HepG2 (cell line): Measurements from ENCODE around the gene CCDC142. TPM values are rescaled to one million over a fixed set of nuclear protein-coding genes. Genes with fewer than 3 reads are reported as not detected.

Source experiments
- BRF2 ChIP-seq: sonication (generic); formaldehyde crosslinking; IDR thresholded peaks from 2 replicates; pipeline ENCODE4 v1.8.1; 2022; ENCODE audit warnings: mild to moderate bottlenecking, missing genetic modification reagents
- ETS1 ChIP-seq: sonication (generic); formaldehyde crosslinking; IDR thresholded peaks from 2 replicates; pipeline ENCODE4 v1.4.0; 2020; ENCODE audit warnings: missing genetic modification reagents
- FOXP4 ChIP-seq: sonication (generic); formaldehyde crosslinking; IDR thresholded peaks from 2 replicates; pipeline ENCODE4 v1.4.0; 2020; ENCODE audit warnings: missing genetic modification reagents
- HES4 ChIP-seq: sonication (generic); formaldehyde crosslinking; IDR thresholded peaks from 2 replicates; pipeline ENCODE4 v1.9.0; 2021; ENCODE audit warnings: mild to moderate bottlenecking, missing genetic modification reagents, borderline replicate concordance
- SIX4 ChIP-seq: sonication (generic); formaldehyde crosslinking; IDR thresholded peaks from 2 replicates; pipeline ENCODE4 v1.4.0; 2020; ENCODE audit warnings: missing genetic modification reagents
- SOX5 ChIP-seq: IDR thresholded peaks from 2 replicates; pipeline ENCODE4 v1.6.1; 2016; ENCODE audit warnings: borderline replicate concordance
- ZBTB38 ChIP-seq: sonication (generic); formaldehyde crosslinking; IDR thresholded peaks from 2 replicates; pipeline ENCODE4 v1.5.1; 2020; ENCODE audit warnings: mild to moderate bottlenecking, missing genetic modification reagents
- ZC3H13 ChIP-seq: sonication (generic); formaldehyde crosslinking; IDR thresholded peaks from 2 replicates; pipeline ENCODE4 v1.8.1; 2023; ENCODE audit warnings: mild to moderate bottlenecking, missing genetic modification reagents, moderate library complexity
- ZFP37 ChIP-seq: sonication (generic); formaldehyde crosslinking; IDR thresholded peaks from 2 replicates; pipeline ENCODE4 v1.4.0; 2020; ENCODE audit warnings: missing genetic modification reagents, borderline replicate concordance
- ZNF276 ChIP-seq: sonication (generic); formaldehyde crosslinking; IDR thresholded peaks from 2 replicates; pipeline ENCODE4 v1.4.0; 2020; ENCODE audit warnings: mild to moderate bottlenecking, low read depth, missing genetic modification reagents
- ZNF333 ChIP-seq: sonication (generic); formaldehyde crosslinking; IDR thresholded peaks from 2 replicates; pipeline ENCODE4 v1.4.0; 2020; ENCODE audit warnings: mild to moderate bottlenecking, missing genetic modification reagents, borderline replicate concordance
- ZNF446 ChIP-seq: sonication (generic); formaldehyde crosslinking; IDR thresholded peaks from 2 replicates; pipeline ENCODE4 v1.5.0; 2020; ENCODE audit warnings: mild to moderate bottlenecking, missing genetic modification reagents
- ZNF451 ChIP-seq: sonication (generic); formaldehyde crosslinking; IDR thresholded peaks from 2 replicates; pipeline ENCODE4 v1.5.0; 2020; ENCODE audit warnings: mild to moderate bottlenecking, missing genetic modification reagents
- ZNF605 ChIP-seq: sonication (generic); formaldehyde crosslinking; IDR thresholded peaks from 2 replicates; pipeline ENCODE4 v1.8.0; 2022; ENCODE audit warnings: mild to moderate bottlenecking, missing genetic modification reagents
- ZNF687 ChIP-seq: sonication (generic); formaldehyde crosslinking; IDR thresholded peaks from 2 replicates; pipeline ENCODE4 v1.5.1; 2020; ENCODE audit warnings: mild to moderate bottlenecking, missing genetic modification reagents, moderate library complexity
- ZNF747 ChIP-seq: sonication (generic); formaldehyde crosslinking; IDR thresholded peaks from 2 replicates; pipeline ENCODE4 v1.8.1; 2023; ENCODE audit warnings: missing genetic modification reagents, mild to moderate bottlenecking, borderline replicate concordance
- ZNF788 ChIP-seq: sonication (generic); formaldehyde crosslinking; IDR thresholded peaks from 2 replicates; pipeline ENCODE4 v1.5.0; 2020; ENCODE audit warnings: mild to moderate bottlenecking, missing genetic modification reagents, borderline replicate concordance
- polyA plus RNA-seq, 8 experiments: library from polyadenylated mRNA; depleted of rRNA in 3 of 8; stranded (reverse) in 7 of 8; unstranded in 1 of 8; fragments of >200 nt; fragmentation: Illumina TruSeq in 4 of 8; extraction: Trizol in 4 of 8; gene quantifications; 2 replicates each; pipeline versions ENCODE4 v1.2.1 to v1.2.3, GENCODE V29; 2011 to 2016; ENCODE audit warnings: low read depth in 4 of 8, missing spikeins in 1 of 8, mixed read lengths in 1 of 8; ENCODE audit not compliant: insufficient read depth in 1 of 8
- total RNA-seq, 5 experiments: library from RNA; depleted of rRNA; stranded (reverse); fragments of >200 nt; fragmentation: Illumina TruSeq; extraction: Trizol; gene quantifications; 2 replicates each; pipeline ENCODE4 v1.2.3, GENCODE V29; 2016; ENCODE audit warnings: low read depth in 1 of 5

CCDC142 gene
- total and polyA plus RNA-seq, 2 of the 13 experiments (the other 11 are each of a cell fraction or from before 2014, with no cell fraction given) = 14.7 to 30.4 TPM

- TF ChIP-seq ZNF446 (CRISPR knock-in tag) (0 out of 2 replicates have a peak, but pooled peaks have one; percentile 68), ZFP37 (no peak), ZNF451 (no peak), HES4 (CRISPR knock-in tag) (peak; percentile 57; the same call in 1 of the 2 replicates), ZC3H13 (0 out of 2 replicates have a peak, but pooled peaks have one; percentile 15), ZNF276 (peak; percentile 77; the same call in 1 of the 2 replicates), BRF2 (0 out of 2 replicates have a peak, but pooled peaks have one; percentile 31), ZNF333 (CRISPR knock-in tag) (0 out of 2 replicates have a peak, but pooled peaks have one; percentile 34), ZNF747 (CRISPR knock-in tag) (no peak), SOX5 (CRISPR knock-in tag) (no peak), ETS1 (no peak), ZNF687 (CRISPR knock-in tag) (peak; percentile 79), ZBTB38 (peak; percentile 78), ZNF605 (CRISPR knock-in tag) (peak; percentile 37; the same call in 1 of the 2 replicates), ZNF788 (0 out of 2 replicates have a peak, but pooled peaks have one; percentile 5), FOXP4 (CRISPR knock-in tag) (0 out of 2 replicates have a peak, but pooled peaks have one; percentile 0), SIX4 (no peak)
Measured at GRCh38 chr2:74524955-74525716, 42.3 kb upstream of the CCDC142 start (continued).
